Measurements from ENCODE around the gene MAP3K14.
A peak's percentile ranks its signal among the peaks of the same experiment; 100 is the strongest.
"Not testable (repeated sequence)": the region's sequence is repeated elsewhere in the genome, so short reads cannot be mapped to it uniquely, and the experiment has no call there.

MAP3K14 gene

GRCh38 chr17:45253879-45254278 is 62.9 kb downstream of the MAP3K14 start:
- no peak for DNase-seq

DNA sequence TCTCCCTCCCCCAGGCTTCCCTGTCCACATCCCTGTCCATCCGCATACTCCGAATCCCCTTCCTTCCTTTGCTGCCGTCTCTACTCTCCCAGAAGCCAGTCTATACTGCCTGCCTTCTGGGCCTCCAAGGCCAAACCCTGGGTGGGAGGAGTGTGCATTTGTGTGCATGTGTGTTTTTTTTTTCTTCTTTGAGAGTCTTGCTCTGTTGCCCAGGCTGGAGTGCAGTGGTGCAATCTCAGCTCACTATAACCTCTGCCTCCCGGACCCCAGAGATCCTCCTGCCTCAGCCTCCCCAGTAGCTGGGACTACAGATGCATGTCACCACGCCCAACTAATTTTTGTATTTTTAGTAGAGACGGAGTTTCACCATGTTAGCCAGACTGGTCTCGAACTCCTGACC is 63.6 kb downstream of the MAP3K14 start:
- not testable (repeated sequence) for DNase-seq

DNA sequence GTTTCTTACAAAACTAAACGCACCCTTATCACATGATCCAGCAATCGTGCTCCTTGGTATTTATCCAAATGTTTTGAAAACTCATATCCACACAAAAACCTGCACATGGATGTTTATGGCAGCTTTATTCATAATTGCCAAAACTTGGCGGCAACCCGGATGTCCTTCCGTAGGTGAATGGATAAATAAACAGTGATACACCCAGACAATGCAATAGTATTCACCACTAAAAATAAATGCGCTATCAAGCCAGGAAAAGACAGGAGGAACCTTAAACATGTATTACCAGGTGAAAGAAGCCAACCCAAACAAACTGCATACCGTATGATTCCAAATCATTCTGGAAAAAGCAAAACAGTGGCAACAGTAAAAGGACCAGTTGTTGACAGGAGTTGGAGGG is 64.9 kb downstream of the MAP3K14 start:
- DNase-seq: no peak

- DNase-seq: peak; percentile 75
Observed at GRCh38 chr17:45248132-45248957, 68.5 kb downstream of the MAP3K14 start.

GRCh38 chr17:45247429-45248131 is 69.2 kb downstream of the MAP3K14 start:
- peak; percentile 97 for DNase-seq

GRCh38 chr17:45246861-45247428 is 69.9 kb downstream of the MAP3K14 start:
- no peak for DNase-seq

DNA sequence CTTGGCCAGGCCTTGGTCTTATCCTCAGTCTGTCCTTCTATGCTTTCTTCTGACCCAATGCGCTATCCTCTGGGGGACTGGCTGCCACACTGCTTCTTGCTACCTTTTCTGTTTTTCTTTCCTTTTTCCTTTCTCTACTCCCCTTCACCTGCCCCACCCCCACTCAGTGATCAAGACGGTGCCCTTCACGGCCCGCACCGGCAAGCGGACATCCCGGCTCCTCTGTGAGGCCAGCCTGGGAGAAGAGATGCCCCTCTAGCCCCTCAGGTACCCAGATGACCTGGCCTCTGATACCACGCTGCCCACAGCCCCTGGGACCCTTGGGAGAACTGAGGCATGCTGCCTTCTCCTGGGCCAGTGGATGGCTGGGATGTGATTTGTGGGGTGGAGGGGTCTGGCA is 70.5 kb downstream of the MAP3K14 start:
- no peak for DNase-seq

- DNase-seq: no peak
Observed at GRCh38 chr17:45244725-45245656, 71.8 kb downstream of the MAP3K14 start.

DNA sequence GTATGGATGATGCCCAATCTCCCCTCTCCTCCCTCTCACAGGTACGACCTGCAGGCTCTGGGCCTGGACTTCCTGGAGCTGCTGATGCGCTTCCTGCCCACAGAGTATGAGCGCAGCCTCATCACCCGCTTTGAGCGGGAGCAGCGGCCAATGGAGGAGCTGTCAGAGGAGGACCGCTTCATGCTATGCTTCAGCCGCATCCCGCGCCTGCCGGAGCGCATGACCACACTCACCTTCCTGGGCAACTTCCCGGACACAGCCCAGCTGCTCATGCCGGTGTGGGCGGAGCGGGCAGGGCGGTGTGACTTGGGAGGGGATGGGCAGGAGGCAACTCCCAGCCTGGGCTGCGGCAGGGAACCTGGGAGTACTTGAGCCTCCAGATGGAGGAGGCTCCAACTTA is 73.1 kb downstream of the MAP3K14 start:
- no peak for DNase-seq

DNA sequence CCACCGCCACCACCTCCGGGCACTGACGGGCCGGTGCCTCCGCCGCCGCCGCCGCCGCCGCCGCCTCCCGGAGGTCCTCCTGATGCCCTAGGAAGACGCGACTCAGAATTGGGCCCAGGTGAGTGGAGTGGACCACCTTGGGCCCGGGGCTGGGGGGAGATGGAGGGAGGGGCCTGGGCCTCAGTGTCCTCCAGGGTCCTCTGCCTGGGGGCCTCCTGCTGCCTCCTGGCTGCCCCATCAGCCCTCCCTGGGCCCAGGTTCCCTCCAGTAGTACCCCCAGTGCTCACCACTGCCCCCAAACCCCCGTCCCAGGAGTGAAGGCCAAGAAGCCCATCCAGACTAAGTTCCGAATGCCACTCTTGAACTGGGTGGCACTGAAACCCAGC is 74.8 kb downstream of the MAP3K14 start:
- no peak for DNase-seq

DNA sequence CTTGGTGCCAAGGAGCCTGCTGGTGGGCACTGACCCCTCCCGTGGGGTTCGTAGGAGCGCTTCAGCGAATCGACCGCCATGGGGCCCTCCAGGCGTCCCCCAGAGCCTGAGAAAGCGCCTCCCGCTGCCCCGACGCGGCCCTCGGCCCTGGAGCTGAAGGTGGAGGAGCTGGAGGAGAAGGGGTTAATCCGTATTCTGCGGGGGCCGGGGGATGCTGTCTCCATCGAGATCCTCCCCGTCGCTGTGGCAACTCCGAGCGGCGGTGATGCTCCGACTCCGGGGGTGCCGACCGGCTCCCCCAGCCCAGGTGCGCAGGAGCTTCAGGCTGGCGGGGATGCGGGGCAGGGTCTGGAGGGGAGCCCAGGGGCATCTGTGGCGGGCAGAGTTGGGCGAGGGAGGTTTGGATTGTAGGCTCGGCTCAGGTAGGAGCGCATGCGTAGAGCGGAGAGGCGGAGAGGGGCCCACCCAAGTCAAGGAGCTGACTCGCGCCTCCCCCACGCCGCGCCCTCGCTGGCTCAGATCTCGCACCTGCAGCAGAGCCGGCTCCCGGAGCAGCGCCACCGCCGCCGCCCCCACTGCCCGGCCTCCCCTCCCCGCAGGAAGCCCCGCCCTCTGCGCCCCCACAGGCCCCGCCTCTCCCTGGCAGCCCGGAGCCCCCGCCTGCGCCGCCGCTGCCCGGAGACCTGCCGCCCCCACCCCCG is 75.3 kb downstream of the MAP3K14 start:
- DNase-seq: no peak

DNA sequence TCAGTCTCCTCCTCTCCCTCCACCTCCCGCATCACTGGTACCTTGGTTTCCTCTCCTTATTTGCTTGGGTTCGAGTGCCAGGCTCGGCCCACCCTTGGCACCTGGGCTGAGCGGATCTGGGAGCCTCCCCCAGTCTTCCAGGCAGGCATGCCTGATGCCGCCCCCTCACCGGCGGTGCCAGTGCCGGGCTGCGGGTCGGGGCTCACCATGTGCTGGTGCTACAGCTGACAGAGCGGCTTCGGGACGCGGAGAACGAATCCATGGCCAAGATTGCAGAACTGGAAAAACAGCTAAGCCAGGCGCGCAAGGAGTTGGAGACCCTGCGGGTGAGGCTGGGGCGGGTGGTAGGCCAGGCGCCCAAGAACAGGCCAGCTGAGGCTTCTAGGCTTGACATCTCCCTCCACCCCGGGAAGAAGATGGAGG is 75.9 kb downstream of the MAP3K14 start:
- DNase-seq: no peak

DNA sequence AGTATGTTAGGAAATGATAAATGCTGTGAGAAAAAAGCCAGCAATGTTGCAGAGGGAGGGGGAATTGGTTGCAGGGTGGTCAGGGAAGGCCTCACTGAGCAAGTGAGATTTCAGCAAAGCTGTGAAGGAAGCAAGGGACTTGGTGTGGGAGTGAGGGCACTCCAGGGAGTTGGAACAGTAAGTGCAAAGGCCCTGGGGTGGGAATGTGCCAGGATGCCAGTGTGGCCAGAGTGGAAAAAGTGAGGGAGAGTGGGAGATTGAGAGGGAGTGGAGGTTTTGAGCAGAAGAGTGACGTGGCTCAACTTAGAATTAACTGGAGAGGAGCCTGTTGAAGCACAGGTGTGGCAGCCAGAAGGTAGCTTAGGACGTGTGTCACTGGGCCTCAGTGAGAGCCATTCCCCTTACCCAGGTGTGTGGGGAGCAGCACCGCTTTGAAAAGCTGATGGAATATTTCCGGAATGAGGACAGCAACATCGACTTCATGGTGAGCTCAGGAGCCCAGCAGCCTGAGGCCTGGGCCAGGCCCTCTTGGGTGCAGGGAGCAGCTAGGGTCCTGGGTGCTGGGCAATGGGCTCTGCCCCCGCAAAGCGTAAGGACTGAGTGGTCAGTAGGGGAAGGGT is 78.6 kb downstream of the MAP3K14 start:
- no peak for DNase-seq

DNA sequence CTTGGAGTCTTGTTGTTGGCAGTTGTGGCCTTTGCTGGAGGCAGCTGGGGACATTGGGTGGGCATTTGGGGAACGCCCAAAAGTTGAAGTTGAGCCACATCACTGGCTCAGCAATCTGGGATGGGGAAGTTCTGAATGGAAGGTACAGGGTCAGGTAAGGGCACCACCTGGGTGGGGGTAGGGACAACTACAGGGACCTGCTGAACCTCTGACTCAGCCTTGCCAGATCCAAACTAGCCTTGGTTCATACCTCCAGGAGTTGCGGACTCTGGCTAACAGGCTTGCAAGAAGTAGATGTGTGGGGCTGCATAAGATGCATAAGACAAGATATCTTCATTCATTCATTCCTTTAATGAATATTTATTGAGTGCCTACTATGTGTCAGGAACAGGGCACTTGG is 79.1 kb downstream of the MAP3K14 start:
- no peak for DNase-seq

- no peak for DNase-seq
Observed at GRCh38 chr17:45236282-45236606, 80.6 kb downstream of the MAP3K14 start.

- peak; percentile 83 for DNase-seq
Observed at GRCh38 chr17:45235416-45236281, 81.2 kb downstream of the MAP3K14 start.

- peak; percentile 44 for DNase-seq
Observed at GRCh38 chr17:45234641-45235415, 82.0 kb downstream of the MAP3K14 start.

DNA sequence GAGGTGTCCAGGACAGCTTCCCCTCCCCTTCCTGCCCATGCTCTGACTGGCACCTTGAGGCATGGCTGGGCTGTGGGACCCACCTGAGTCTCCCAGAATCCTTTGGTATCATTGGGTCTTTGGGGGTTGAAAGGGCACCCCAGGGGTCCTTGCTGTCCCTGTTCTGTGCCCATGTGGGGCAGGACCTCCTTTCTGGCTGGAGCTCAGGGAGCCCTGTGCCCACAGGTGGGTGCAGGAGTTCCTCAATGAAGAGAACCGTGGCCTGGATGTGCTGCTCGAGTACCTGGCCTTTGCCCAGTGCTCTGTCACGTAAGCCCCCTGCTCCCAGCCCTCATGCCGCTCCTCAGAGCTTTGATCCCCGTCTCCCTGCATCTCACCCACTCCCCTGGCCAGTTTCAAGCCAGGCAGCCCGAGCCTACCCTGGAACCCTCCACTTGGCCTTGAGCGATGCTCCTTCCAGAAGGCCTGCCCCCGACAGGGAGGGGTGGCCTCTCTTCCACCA is 83.3 kb downstream of the MAP3K14 start:
- DNase-seq: no peak

DNA sequence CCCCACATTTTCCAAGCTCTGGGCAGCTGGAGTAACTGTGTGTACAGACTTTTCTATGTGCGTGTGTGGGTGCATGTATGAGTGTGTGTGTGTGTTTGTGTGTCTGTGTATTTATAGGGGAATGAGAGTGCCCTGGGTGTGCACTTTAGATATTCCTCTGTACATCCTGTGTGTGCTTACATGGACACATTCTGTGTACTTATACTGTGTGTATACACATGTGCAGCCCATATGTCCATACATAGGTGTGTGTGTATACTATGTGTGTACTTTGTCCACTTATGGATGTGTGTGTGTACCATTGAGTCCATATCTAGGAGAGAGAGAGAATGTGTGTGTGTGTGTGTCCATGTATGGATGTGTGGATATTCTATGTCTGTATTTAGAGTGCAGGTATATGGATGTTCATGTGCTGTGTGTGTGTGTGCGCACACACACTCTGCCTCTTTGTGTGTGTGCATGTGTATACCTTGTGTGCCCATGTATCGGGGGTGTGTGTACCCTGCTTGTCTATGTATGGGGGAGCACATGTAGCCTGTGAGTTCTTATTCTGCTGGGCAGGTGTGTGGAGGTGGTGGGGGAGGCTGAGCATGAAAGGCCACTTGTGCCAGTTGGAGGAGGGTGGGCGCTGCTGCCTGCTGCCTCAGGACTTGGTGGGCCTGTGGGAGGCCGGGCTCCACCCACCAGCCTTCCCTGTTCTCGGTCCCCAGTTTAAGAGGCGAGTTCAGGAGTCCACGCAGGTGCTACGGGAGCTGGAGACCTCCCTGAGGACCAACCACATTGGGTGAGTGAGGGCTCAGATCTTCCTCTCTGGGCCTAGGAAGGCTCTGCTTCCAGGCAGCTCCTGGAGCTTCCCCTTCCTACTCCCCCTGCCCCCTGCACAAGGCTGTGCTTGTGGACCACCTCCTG is 84.1 kb downstream of the MAP3K14 start:
- no peak for DNase-seq

Data from T-helper 9 cell (primary cell).